SU-DHL-6 (cell line): Measurements from ENCODE around the gene MOAP1.

Source experiments
- EZH2phosphoT487 ChIP-seq: fragments of 200-600 bp; sonication (generic), shearing (Covaris generic); conservative IDR thresholded peaks from 2 replicates; pipeline ENCODE4 v1.6.1; 2018; ENCODE audit warnings: mild to moderate bottlenecking, antibody characterized with exemption, low read length, moderate library complexity, mixed read lengths
- TF ChIP-seq, protein P1 (sequence below): fragments of 200-600 bp; sonication (generic); IDR thresholded peaks from one replicate; pipeline ENCODE4 v1.5.1; 2017; ENCODE audit warnings: antibody characterized with exemption, mild to moderate bottlenecking, low read length, moderate library complexity; ENCODE audit not compliant: insufficient read depth, poor library complexity, severe bottlenecking

DNA sequence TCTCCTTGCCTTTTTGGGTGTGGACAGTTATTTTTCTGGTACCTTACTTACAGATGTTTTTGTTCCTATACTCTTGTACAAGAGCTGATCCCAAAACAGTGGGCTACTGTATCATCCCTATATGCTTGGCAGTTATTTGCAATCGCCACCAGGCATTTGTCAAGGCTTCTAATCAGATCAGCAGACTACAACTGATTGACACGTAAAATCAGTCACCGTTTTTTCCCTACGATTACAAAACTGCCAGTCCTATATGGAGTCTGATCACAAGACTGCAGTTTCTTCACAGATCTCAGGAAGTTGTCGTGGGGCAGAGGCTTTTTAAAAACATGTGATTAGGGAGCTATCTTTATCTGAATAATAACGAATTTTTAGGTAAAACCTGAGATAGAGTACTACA, 1.8 kb upstream of the MOAP1 start:
- TF ChIP-seq, protein P1, sequence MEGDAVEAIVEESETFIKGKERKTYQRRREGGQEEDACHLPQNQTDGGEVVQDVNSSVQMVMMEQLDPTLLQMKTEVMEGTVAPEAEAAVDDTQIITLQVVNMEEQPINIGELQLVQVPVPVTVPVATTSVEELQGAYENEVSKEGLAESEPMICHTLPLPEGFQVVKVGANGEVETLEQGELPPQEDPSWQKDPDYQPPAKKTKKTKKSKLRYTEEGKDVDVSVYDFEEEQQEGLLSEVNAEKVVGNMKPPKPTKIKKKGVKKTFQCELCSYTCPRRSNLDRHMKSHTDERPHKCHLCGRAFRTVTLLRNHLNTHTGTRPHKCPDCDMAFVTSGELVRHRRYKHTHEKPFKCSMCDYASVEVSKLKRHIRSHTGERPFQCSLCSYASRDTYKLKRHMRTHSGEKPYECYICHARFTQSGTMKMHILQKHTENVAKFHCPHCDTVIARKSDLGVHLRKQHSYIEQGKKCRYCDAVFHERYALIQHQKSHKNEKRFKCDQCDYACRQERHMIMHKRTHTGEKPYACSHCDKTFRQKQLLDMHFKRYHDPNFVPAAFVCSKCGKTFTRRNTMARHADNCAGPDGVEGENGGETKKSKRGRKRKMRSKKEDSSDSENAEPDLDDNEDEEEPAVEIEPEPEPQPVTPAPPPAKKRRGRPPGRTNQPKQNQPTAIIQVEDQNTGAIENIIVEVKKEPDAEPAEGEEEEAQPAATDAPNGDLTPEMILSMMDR: no peak
- TF ChIP-seq EZH2phosphoT487: no peak
